Amygdala (tissue), 56 donors: ENCODE measurements around the gene DICER1.
"Not testable (repeated sequence)": the region's sequence is repeated elsewhere in the genome, so short reads cannot be mapped to it uniquely, and the experiment has no call there.

Source experiments
- DNase-seq, 56 donors: peaks; one replicate each; lab custom pipeline; 2025; lab: John Stamatoyannopoulos, UW

DICER1 gene

GRCh38 chr14:95153866-95154265 lies 3.5 kb downstream of the DICER1 start:
- DNase-seq = no peak

GRCh38 chr14:95151561-95151960 lies 5.8 kb downstream of the DICER1 start:
- DNase-seq = no peak

- no peak for DNase-seq
Measured at GRCh38 chr14:95150910-95151309, 6.4 kb downstream of the DICER1 start.

- DNase-seq = no peak
Measured at GRCh38 chr14:95149441-95149840, 7.9 kb downstream of the DICER1 start.

- DNase-seq = no peak
Measured at GRCh38 chr14:95147597-95147996, 9.7 kb downstream of the DICER1 start.

GRCh38 chr14:95146079-95146771 lies 11.1 kb downstream of the DICER1 start:
- DNase-seq = no peak

- no peak for DNase-seq
Measured at GRCh38 chr14:95144849-95145248, 12.5 kb downstream of the DICER1 start.

- DNase-seq = no peak
Measured at GRCh38 chr14:95143808-95144620, 13.3 kb downstream of the DICER1 start.

GRCh38 chr14:95142208-95142607 lies 15.1 kb downstream of the DICER1 start:
- DNase-seq = no peak

GRCh38 chr14:95141684-95142083 lies 15.6 kb downstream of the DICER1 start:
- no peak for DNase-seq

- DNase-seq = no peak
Measured at GRCh38 chr14:95140060-95140858, 17.1 kb downstream of the DICER1 start.

GRCh38 chr14:95138876-95139275 lies 18.5 kb downstream of the DICER1 start:
- no peak for DNase-seq

- not testable (repeated sequence) for DNase-seq
Measured at GRCh38 chr14:95138455-95138854, 18.9 kb downstream of the DICER1 start.

GRCh38 chr14:95137804-95138167 lies 19.5 kb downstream of the DICER1 start:
- peak in 2 of 56 donors; percentile 24 to 34 for DNase-seq

- DNase-seq = no peak
Measured at GRCh38 chr14:95137164-95137803, 20.0 kb downstream of the DICER1 start.

GRCh38 chr14:95136631-95137030 lies 20.7 kb downstream of the DICER1 start:
- no peak for DNase-seq

- no peak for DNase-seq
Measured at GRCh38 chr14:95134304-95134933, 22.9 kb downstream of the DICER1 start.

- peak in 7 of 56 donors; percentile 13 to 45 (median 30) for DNase-seq
Measured at GRCh38 chr14:95133282-95133681, 24.0 kb downstream of the DICER1 start.

GRCh38 chr14:95132760-95133159 lies 24.6 kb downstream of the DICER1 start:
- DNase-seq = no peak

GRCh38 chr14:95130549-95130948 lies 26.8 kb downstream of the DICER1 start:
- DNase-seq = no peak
